ENCODE measurements around the gene PRKAR1B. TPM values are rescaled to one million over a fixed set of nuclear protein-coding genes. Genes with fewer than 3 reads are reported as not detected.

The PRKAR1B gene
- total RNA-seq, 1 experiment from 2014 or later: 43.3 TPM

- DNase-seq: no peak
Observed at GRCh38 chr7:522071-522950, 204.8 kb downstream of the PRKAR1B start.

More at GRCh38 chr7:522071-522950, 204.8 kb downstream of the PRKAR1B start:
- Histone ChIP-seq H4K8ac (replicated peaks; ENCODE audit: insufficient read length, low read depth, low read length) (no peak overlapping the region), H3K79me1 (ENCODE audit: insufficient read depth, low read depth, low read length, poor library complexity, severe bottlenecking) (no peaks in the 10 kb centered on the region), H3K18ac (ENCODE audit: insufficient read length, low read depth, low read length) (peak overlapping the region; percentile 30), H2BK120ac (ENCODE audit: low read depth, low read length, poor library complexity, severe bottlenecking) (no peak overlapping the region), H3K14ac (ENCODE audit: insufficient read depth, low read length) (no peak overlapping the region; the same call in 1 of the 2 replicates), H3K56ac (ENCODE audit: insufficient read length, low read depth, low read length) (no peak overlapping the region), H3K23ac (ENCODE audit: insufficient read length, low read depth, low read length) (no peak overlapping the region), H3K27me3 (ENCODE audit: insufficient read depth, low read length) (peaks cover 30% of the 10 kb centered on the region; the same call in 1 of the 2 replicates), H3K4me2 (ENCODE audit: insufficient read depth, insufficient read length, low read length) (peak overlapping the region; percentile 87), H3T11ph (ENCODE audit: low read length) (no peak overlapping the region), H3K27ac (ENCODE audit: insufficient read length, low read depth, low read length) (no peak overlapping the region), H2BK12ac (ENCODE audit: insufficient read length, low read depth, low read length) (no peak overlapping the region), H3K23me2 (ENCODE audit: insufficient read length, low read depth, low read length, poor library complexity, severe bottlenecking) (peaks cover 34% of the 10 kb centered on the region), H4K5ac (ENCODE audit: insufficient read length, low read depth, low read length) (no peak overlapping the region), H2AK5ac (ENCODE audit: insufficient read length, low read length) (no peak overlapping the region), H3K4ac (ENCODE audit: low read depth, low read length) (no peak overlapping the region), H3K9me3 (ENCODE audit: control insufficient read depth, low read depth, low read length) (no peaks in the 10 kb centered on the region), H2BK20ac (ENCODE audit: low read depth, low read length, poor library complexity, severe bottlenecking) (no peak overlapping the region), H3K4me1 (ENCODE audit: insufficient read depth, low read length) (peaks cover 2% of the 10 kb centered on the region; the same call in 1 of the 2 replicates), H4K20me1 (ENCODE audit: control insufficient read depth, insufficient read depth, insufficient read length) (no peaks in the 10 kb centered on the region), H2BK5ac (ENCODE audit: insufficient read length, low read length) (no peak overlapping the region), H2BK15ac (ENCODE audit: low read depth, low read length) (no peak overlapping the region), H3K9ac (ENCODE audit: extremely low read depth, insufficient read length, low read length) (no peak overlapping the region), H2AFZ (ENCODE audit: low read length) (no peak overlapping the region), H3K79me2 (ENCODE audit: insufficient read depth, low read length) (peaks cover 2% of the 10 kb centered on the region; the same call in 1 of the 2 replicates), H4K91ac (ENCODE audit: insufficient read length, low read depth, low read length) (no peak overlapping the region)
- Mint-ChIP-seq H3K27ac (no peak overlapping the region), H3K9me3 (no peaks in the 10 kb centered on the region; a peak in 1 of 5 replicates), H3K4me3 (peak overlapping the region; percentile 25 to 78; a peak in 3 of 5 replicates), H3K36me3 (ENCODE audit: insufficient read depth in 1 of 3, low read depth in 3 of 3) (no peaks in the 10 kb centered on the region; a peak in 1 of 7 replicates), H3K4me1 (peaks cover 4 to 15% of the 10 kb centered on the region in 2 experiments; a peak in 3 of 4 replicates), H3K27me3 (ENCODE audit: low read depth) (peaks cover 77% of the 10 kb centered on the region)
- WGBS (ENCODE audit: extremely low coverage, insufficient read length, low lambda C conversion rate): no CpG with 5 or more reads among the region's 91 CpGs
- no peak for TF ChIP-seq CTCF (conservative IDR thresholded peaks at IDR 0.05)
